Suprapubic skin (tissue), 4 donors: ENCODE measurements around the gene PCSK4. TPM values are rescaled to one million over a fixed set of nuclear protein-coding genes. Genes with fewer than 3 reads are reported as not detected.

Experiments
- DNase-seq, 2 donors: peaks; one replicate each; pipeline ENCODE4 v3.0.0-alpha.2; 2019; ENCODE audit warnings: low spot score in 2 of 2
- H3K27ac ChIP-seq: fragments of 200-600 bp; sonication (generic); one replicate; pipeline ENCODE4 v1.5.1; 2019
- H3K27me3 ChIP-seq: fragments of 200-600 bp; sonication (generic); one replicate; pipeline ENCODE4 v1.5.1; 2019
- H3K36me3 ChIP-seq: fragments of 200-600 bp; sonication (generic); one replicate; pipeline ENCODE4 v1.5.1; 2019
- H3K4me1 ChIP-seq: fragments of 200-600 bp; sonication (generic); one replicate; pipeline ENCODE4 v1.5.1; 2019
- H3K4me3 ChIP-seq: fragments of 200-600 bp; sonication (generic); one replicate; pipeline ENCODE4 v1.5.1; 2019; ENCODE audit warnings: mild to moderate bottlenecking
- H3K9me3 ChIP-seq: fragments of 200-600 bp; sonication (generic); one replicate; pipeline ENCODE4 v1.5.1; 2019
- CTCF ChIP-seq, 2 donors: fragments of 200-600 bp in 1 of 2; fragments of 450-650 bp in 1 of 2; sonication (generic) in 1 of 2; IDR thresholded peaks; one replicate each; pipeline ENCODE4 v1.5.1; 2016 to 2019; ENCODE audit warnings: antibody characterized with exemption in 2 of 2, mild to moderate bottlenecking in 1 of 2, moderate library complexity in 1 of 2
- EP300 ChIP-seq: sonication (generic); formaldehyde crosslinking; IDR thresholded peaks from one replicate; pipeline ENCODE4 v1.6.1; 2017; ENCODE audit warnings: antibody characterized with exemption
- POLR2A ChIP-seq, 2 donors: fragments of 450-650 bp; IDR thresholded peaks; one replicate each; pipeline ENCODE4 v1.6.1; 2017; ENCODE audit warnings: antibody characterized with exemption in 2 of 2, mild to moderate bottlenecking in 2 of 2, moderate library complexity in 2 of 2
- POLR2AphosphoS5 ChIP-seq, 3 donors: sonication (generic); formaldehyde crosslinking; IDR thresholded peaks; one replicate each; pipeline ENCODE4 v1.6.1; 2017; ENCODE audit warnings: antibody characterized with exemption in 3 of 3
- WGBS: methylation state at CpG from one replicate; pipeline ENCODE4 v1.1.5; 2018; 5-methylcytosine and 5-hydroxymethylcytosine counted together
- total RNA-seq, 4 donors: library from RNA; depleted of rRNA; stranded (reverse); fragments of >200 nt; gene quantifications; one replicate each; pipeline ENCODE4 v1.1.0, GENCODE V29; 2016

Gene PCSK4
- total RNA-seq, 4 donors from 2014 or later = 1.4 to 6.6 (median 3.8) TPM

GRCh38 chr19:1470305-1471009 lies 19.7 kb downstream of the PCSK4 start:
- peak overlapping the region; percentile 51 for H3K4me3 ChIP-seq
- no peaks in the 10 kb centered on the region for H3K9me3 ChIP-seq
- no peak overlapping the region for H3K27ac ChIP-seq
- no peak for TF ChIP-seq CTCF (IDR thresholded peaks at IDR 0.05)
- TF ChIP-seq POLR2AphosphoS5 (IDR thresholded peaks at IDR 0.05) = no peak
- TF ChIP-seq POLR2A (IDR thresholded peaks at IDR 0.05) = no peak
- TF ChIP-seq EP300 = no peak
- peaks cover 77% of the 10 kb centered on the region for H3K4me1 ChIP-seq
- peaks cover 86% of the 10 kb centered on the region for H3K27me3 ChIP-seq
- peaks cover under 1% of the 10 kb centered on the region for H3K36me3 ChIP-seq
- DNase-seq = no peak
- 1% methylated on average over 28 of the region's 67 CpGs for WGBS

GRCh38 chr19:1470055-1470304 lies 20.2 kb downstream of the PCSK4 start:
- Histone ChIP-seq H3K27ac (no peak overlapping the region), H3K4me1 (peaks cover 81% of the 10 kb centered on the region), H3K36me3 (no peaks in the 10 kb centered on the region), H3K27me3 (peaks cover 91% of the 10 kb centered on the region), H3K9me3 (no peaks in the 10 kb centered on the region), H3K4me3 (peak overlapping the region; percentile 51)
- no peak for TF ChIP-seq CTCF (IDR thresholded peaks at IDR 0.05)
- no peak for TF ChIP-seq EP300
- TF ChIP-seq POLR2AphosphoS5 (IDR thresholded peaks at IDR 0.05) = no peak
- TF ChIP-seq POLR2A (IDR thresholded peaks at IDR 0.05) = no peak
- no peak for DNase-seq
- WGBS = no CpG with 5 or more reads among the region's 22 CpGs

- Histone ChIP-seq H3K27ac (no peak overlapping the region), H3K36me3 (no peaks in the 10 kb centered on the region), H3K4me1 (peaks cover 81% of the 10 kb centered on the region), H3K27me3 (peaks cover 93% of the 10 kb centered on the region), H3K4me3 (peak overlapping the region; percentile 51), H3K9me3 (no peaks in the 10 kb centered on the region)
- TF ChIP-seq CTCF (IDR thresholded peaks at IDR 0.05) (no peak), POLR2AphosphoS5 (IDR thresholded peaks at IDR 0.05) (no peak), POLR2A (IDR thresholded peaks at IDR 0.05) (no peak), EP300 (no peak)
- WGBS = 0% methylated on average over 16 of the region's 117 CpGs
- DNase-seq = no peak
Observed at GRCh38 chr19:1469255-1470054, 20.7 kb downstream of the PCSK4 start.

GRCh38 chr19:1468821-1469254 lies 21.3 kb downstream of the PCSK4 start:
- Histone ChIP-seq H3K4me3 (peak overlapping the region; percentile 51), H3K4me1 (peaks cover 78% of the 10 kb centered on the region), H3K27ac (no peak overlapping the region), H3K36me3 (no peaks in the 10 kb centered on the region), H3K9me3 (no peaks in the 10 kb centered on the region), H3K27me3 (peaks cover 89% of the 10 kb centered on the region)
- 20% methylated on average over 2 of the region's 47 CpGs for WGBS
- TF ChIP-seq CTCF (IDR thresholded peaks at IDR 0.05) = no peak
- TF ChIP-seq POLR2A (IDR thresholded peaks at IDR 0.05) = no peak
- TF ChIP-seq POLR2AphosphoS5 (IDR thresholded peaks at IDR 0.05) = no peak
- DNase-seq = no peak

GRCh38 chr19:1468274-1468820 lies 21.8 kb downstream of the PCSK4 start:
- no peak for TF ChIP-seq POLR2A (IDR thresholded peaks at IDR 0.05)
- no peak for TF ChIP-seq POLR2AphosphoS5 (IDR thresholded peaks at IDR 0.05)
- TF ChIP-seq EP300 = no peak
- no peak for TF ChIP-seq CTCF (IDR thresholded peaks at IDR 0.05)
- Histone ChIP-seq H3K27ac (no peak overlapping the region), H3K36me3 (no peaks in the 10 kb centered on the region), H3K4me1 (peaks cover 78% of the 10 kb centered on the region), H3K4me3 (peak overlapping the region; percentile 51), H3K27me3 (peaks cover 86% of the 10 kb centered on the region), H3K9me3 (no peaks in the 10 kb centered on the region)
- DNase-seq = no peak
- 8% methylated on average over 9 of the region's 49 CpGs for WGBS
